Tibial nerve (tissue), 3 donors: ENCODE measurements around the gene FAXC.

Experiments
- EP300 ChIP-seq, 2 donors: sonication (generic); formaldehyde crosslinking; IDR thresholded peaks; one replicate each; pipeline ENCODE4 v1.6.1; 2017; ENCODE audit warnings: antibody characterized with exemption in 2 of 2, mild to moderate bottlenecking in 1 of 2
- POLR2A ChIP-seq, 2 donors: fragments of 450-650 bp; IDR thresholded peaks; one replicate each; pipeline ENCODE4 v1.6.1; 2017; ENCODE audit warnings: antibody characterized with exemption in 2 of 2, mild to moderate bottlenecking in 2 of 2, moderate library complexity in 2 of 2

- TF ChIP-seq EP300 (IDR thresholded peaks at IDR 0.05), result no peak
- no peak for TF ChIP-seq POLR2A (IDR thresholded peaks at IDR 0.05)
Observed at GRCh38 chr6:99359800-99360199, 10.3 kb upstream of the FAXC start.
